Naive thymus-derived CD8-positive, alpha-beta T cell (primary cell): Measurements from ENCODE around the gene LRRC61. TPM values are rescaled to one million over a fixed set of nuclear protein-coding genes. Genes with fewer than 3 reads are reported as not detected.

ENCODE experiments used
- ATAC-seq, 2 donors: fragments of 150-1000 bp; cut with Tn5 transposase in 1 of 2; sonication (Bioruptor Pico), chemical (Tn5 transposase) in 1 of 2; 1 replicate in 1 of 2; 2 replicates in 1 of 2; pipeline ENCODE4 v1.10.0; 2021; ENCODE audit warnings: mild to moderate bottlenecking in 2 of 2, moderate library complexity in 2 of 2
- POLR2A ChIA-PET: fragments of 350-600 bp; sonication (Branson Sonifier 250); formaldehyde crosslinking; loops from one replicate; lab custom pipeline; 2021; ENCODE audit warnings: antibody characterized with exemption; lab: Charles Lee
- DNase-seq, 10 donors: peaks; one replicate each; pipeline versions ENCODE4 v3.0.0 to v3.0.0-alpha.2; 2020 to 2022
- H3K27ac Mint-ChIP-seq, 10 donors: one replicate each; pipeline ENCODE4 v1.8.0; 2020 to 2022; ENCODE audit warnings: mild to moderate bottlenecking in 10 of 10, mixed read lengths in 10 of 10, moderate library complexity in 4 of 10, inconsistent platforms in 1 of 10
- H3K27me3 Mint-ChIP-seq, 5 donors: one replicate each; pipeline ENCODE4 v1.8.0; 2021 to 2022; ENCODE audit warnings: mixed read lengths in 5 of 5
- H3K36me3 Mint-ChIP-seq, 3 donors: one replicate each; pipeline ENCODE4 v1.8.0; 2020 to 2022; ENCODE audit warnings: mixed read lengths in 3 of 3, mild to moderate bottlenecking in 2 of 3, inconsistent platforms in 1 of 3
- H3K4me1 Mint-ChIP-seq, 4 donors: one replicate each; pipeline ENCODE4 v1.8.0; 2021 to 2022; ENCODE audit warnings: mixed read lengths in 4 of 4
- H3K4me3 Mint-ChIP-seq, 10 donors: one replicate each; pipeline ENCODE4 v1.8.0; 2020 to 2022; ENCODE audit warnings: mild to moderate bottlenecking in 10 of 10, mixed read lengths in 10 of 10, moderate library complexity in 6 of 10, inconsistent platforms in 1 of 10
- H3K9me3 Mint-ChIP-seq, 9 donors: one replicate each; pipeline ENCODE4 v1.8.0; 2020 to 2022; ENCODE audit warnings: mixed read lengths in 9 of 9, mild to moderate bottlenecking in 3 of 9, inconsistent platforms in 1 of 9, moderate library complexity in 1 of 9
- polyA plus RNA-seq, 3 donors: library from polyadenylated mRNA; unstranded; fragments of 300-500 nt; fragmentation: Illumina TruSeq; gene quantifications; one replicate each; pipeline ENCODE4 v1.2.3, GENCODE V29; 2021
- total RNA-seq, 8 experiments: library from RNA in 2 of 8; stranded (reverse) in 2 of 8; gene quantifications; one replicate each; pipeline ENCODE4 v1.2.3 and lab custom pipeline; 2021 to 2026

The LRRC61 gene
- total and polyA plus RNA-seq, 5 experiments from 2014 or later, result 13.8 to 34.3 (median 17.8) TPM

DNA sequence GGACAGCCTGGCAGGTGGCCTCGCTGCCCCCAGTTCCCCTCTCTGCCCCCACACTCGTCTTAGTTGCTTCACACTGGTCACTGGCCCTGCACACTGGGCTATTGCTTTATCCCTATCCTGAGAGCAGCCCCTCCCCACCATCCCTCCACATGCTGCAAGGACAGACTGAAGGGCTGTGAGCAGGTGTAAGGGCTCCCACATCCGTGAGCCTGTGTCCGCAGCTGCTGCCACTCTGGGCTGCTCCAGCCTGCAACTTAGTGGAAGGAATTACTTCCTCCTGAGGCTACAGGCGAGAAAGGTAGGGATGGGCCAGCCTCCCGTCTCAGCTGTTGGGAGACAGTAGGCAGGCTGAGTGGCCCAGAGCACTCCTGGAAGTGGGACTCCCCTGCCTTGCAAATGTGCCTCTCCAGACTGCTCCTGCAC lies 14.5 kb downstream of the LRRC61 start:
- ATAC-seq, result no peak
- DNase-seq, result no peak
- POLR2A ChIA-PET, result interaction anchor here (1.1 kb wide), 1 partner anchor 15 kb away, joined by 3 read pairs; the partner anchor contains the start of genes ACTR3C and LRRC61
- H3K4me3 Mint-ChIP-seq, result peak overlapping the region in 1 of 10 donors; percentile 18
- H3K27ac Mint-ChIP-seq, result no peak overlapping the region
- H3K4me1 Mint-ChIP-seq, result peaks cover 7 to 33% (median 16%) of the 10 kb centered on the region in 4 donors
- H3K27me3 Mint-ChIP-seq, result peaks cover 4 to 31% (median 12%) of the 10 kb centered on the region in 5 donors
- peaks cover 0 to 27% (median 10%) of the 10 kb centered on the region in 3 donors for H3K36me3 Mint-ChIP-seq
- no peaks in the 10 kb centered on the region for H3K9me3 Mint-ChIP-seq

DNA sequence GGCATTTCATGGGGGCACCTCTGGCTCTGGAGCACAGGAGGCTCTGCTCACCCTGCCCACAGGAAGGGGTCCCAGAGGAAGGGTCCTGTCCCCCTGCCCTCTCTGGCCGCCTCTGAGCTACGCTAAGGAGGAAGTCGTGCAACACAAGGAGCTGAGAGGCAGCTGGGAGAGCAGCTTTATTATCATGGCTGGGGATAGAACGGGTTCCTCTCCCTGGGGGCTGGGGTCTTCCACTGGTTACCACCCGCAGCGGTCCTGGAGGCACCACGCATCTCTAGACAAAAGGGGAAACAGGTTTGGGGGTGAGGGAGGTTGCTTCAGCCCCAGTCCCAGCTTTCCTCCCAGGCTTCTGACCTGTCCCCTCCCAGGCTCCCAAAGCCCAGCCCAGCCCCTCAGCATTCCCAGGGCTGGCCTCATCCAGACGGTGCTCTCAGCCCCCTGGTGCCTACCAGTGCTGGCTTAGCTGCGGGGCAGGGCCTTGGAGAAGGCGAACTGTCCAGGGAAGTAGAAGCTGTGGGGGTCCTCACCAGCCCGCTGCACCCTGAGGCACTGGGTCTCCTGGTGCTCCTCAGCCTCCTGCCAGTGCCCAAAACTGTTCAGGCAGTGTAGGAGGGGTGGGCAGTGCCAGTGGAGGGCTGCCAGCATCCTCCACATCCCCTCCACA lies 15.1 kb downstream of the LRRC61 start:
- H3K4me3 Mint-ChIP-seq, result no peak overlapping the region
- H3K27ac Mint-ChIP-seq, result peak overlapping the region in 1 of 10 donors; percentile 34
- H3K4me1 Mint-ChIP-seq, result peaks cover 7 to 33% (median 15%) of the 10 kb centered on the region in 4 donors
- H3K27me3 Mint-ChIP-seq, result peaks cover 4 to 37% (median 19%) of the 10 kb centered on the region in 5 donors
- peaks cover 0 to 3% (median 0%) of the 10 kb centered on the region in 9 donors for H3K9me3 Mint-ChIP-seq
- POLR2A ChIA-PET, result interaction anchor here (1.1 kb wide), 1 partner anchor 15 kb away, joined by 3 read pairs; the partner anchor contains the start of genes ACTR3C and LRRC61
- peaks cover 4 to 27% (median 14%) of the 10 kb centered on the region in 3 donors for H3K36me3 Mint-ChIP-seq
- no peak for ATAC-seq
- no peak for DNase-seq

DNA sequence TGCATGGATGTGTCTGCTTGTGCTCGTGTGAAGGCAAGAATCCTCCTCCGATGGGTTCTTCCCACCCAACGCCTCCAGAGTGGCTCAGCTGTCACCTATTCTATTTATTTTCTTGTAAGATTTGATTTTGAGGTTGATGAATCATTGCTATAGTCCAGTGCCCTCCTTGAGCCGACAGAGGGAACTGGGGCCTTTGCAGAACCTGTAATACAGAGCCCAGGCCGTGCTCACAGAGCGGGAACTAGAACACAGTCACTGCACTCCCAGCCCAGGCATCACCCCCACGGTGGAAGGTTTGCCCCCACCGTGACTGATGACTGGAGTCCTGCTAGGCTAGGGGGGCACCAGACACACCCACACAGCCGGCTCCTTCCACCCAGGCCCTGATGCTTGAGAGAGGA lies 16.3 kb downstream of the LRRC61 start:
- DNase-seq (peak in 1 of 10 donors; percentile 45), ATAC-seq (no peak)
- Mint-ChIP-seq H3K27me3 (peaks cover 4 to 41% (median 25%) of the 10 kb centered on the region in 5 donors), H3K27ac (no peak overlapping the region), H3K9me3 (peaks cover 0 to 11% (median 4%) of the 10 kb centered on the region in 9 donors), H3K4me1 (peaks cover 7 to 33% (median 15%) of the 10 kb centered on the region in 4 donors), H3K4me3 (peak overlapping the region in 2 of 10 donors; percentile 19 to 41), H3K36me3 (peaks cover 12 to 27% (median 19%) of the 10 kb centered on the region in 3 donors)
- POLR2A ChIA-PET, result no interaction called here

DNA sequence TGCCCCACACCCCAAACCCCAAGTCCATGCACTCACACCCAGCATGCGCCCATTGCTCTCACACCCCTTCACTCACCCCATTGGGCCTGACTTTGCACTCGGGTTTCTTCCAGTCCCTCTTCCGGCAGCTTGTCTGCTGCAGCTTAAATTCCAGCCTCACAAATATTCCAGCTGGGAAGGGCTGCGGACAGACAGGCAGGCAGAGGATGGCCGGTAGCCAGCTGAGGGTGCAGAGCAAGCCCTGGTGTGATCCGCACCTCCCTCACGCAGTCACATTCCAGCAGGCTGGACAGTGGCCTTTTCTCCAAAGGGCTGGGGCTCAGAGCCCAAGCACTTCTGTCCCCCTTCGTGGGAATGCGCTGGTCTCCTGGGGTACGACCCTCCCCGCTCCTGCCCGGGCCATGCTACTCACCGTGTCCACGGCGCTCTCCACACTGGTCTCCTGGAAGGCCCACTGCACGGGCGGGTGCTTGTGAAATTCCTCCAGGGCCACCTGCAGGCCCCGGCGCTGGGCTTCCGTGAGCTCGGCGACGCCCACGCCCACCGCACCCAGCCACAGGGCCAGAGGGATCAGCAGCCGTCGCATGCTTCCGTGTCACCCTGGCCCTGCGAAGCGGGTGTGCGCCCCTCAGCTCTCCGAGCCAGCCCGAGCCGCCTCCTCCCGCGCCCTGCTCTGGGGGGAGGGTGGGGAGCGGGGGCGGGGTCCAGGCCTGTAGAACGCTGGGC lies 17.0 kb downstream of the LRRC61 start:
- ATAC-seq (peak; percentile 71 to 88), DNase-seq (peak in 3 of 10 donors; percentile 23 to 48 (median 26))
- peaks cover 7 to 33% (median 14%) of the 10 kb centered on the region in 4 donors for H3K4me1 Mint-ChIP-seq
- H3K36me3 Mint-ChIP-seq, result peaks cover 12 to 27% (median 19%) of the 10 kb centered on the region in 3 donors
- peak overlapping the region in 4 of 10 donors; percentile 46 to 63 (median 50) for H3K4me3 Mint-ChIP-seq
- H3K27me3 Mint-ChIP-seq, result peaks cover 4 to 41% (median 25%) of the 10 kb centered on the region in 5 donors
- H3K9me3 Mint-ChIP-seq, result peaks cover 0 to 14% (median 4%) of the 10 kb centered on the region in 9 donors
- H3K27ac Mint-ChIP-seq, result peak overlapping the region in 1 of 10 donors; percentile 5
- POLR2A ChIA-PET, result interaction anchor here (1.3 kb wide), 1 partner anchor 18 kb away, joined by 3 read pairs; no protein-coding TSS in a partner anchor

DNA sequence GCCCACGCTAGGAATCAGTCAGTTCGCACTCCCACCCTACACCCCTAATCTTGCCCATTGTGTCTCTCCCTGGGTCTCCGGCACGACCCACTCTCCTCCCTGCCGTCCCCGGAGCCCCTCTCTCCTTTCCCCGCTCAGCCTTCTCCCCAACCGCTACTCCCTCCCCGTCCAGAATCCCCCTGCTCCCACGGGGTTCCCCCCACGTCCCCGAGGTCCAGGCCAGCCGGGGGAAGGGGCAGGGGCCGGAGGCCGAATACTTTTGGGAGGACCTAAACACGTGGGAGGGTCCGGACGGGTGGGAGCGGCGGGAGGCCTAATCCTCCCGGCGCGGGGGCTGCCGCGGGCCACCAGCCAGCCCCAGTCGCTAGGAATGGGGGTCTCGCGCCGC lies 17.7 kb downstream of the LRRC61 start:
- ATAC-seq (peak; percentile 12 to 22), DNase-seq (peak in 1 of 10 donors; percentile 38)
- peaks cover 4 to 41% (median 25%) of the 10 kb centered on the region in 5 donors for H3K27me3 Mint-ChIP-seq
- H3K4me1 Mint-ChIP-seq, result peaks cover 7 to 33% (median 13%) of the 10 kb centered on the region in 4 donors
- H3K9me3 Mint-ChIP-seq, result peaks cover 0 to 14% (median 4%) of the 10 kb centered on the region in 9 donors
- no peak overlapping the region for H3K27ac Mint-ChIP-seq
- POLR2A ChIA-PET, result interaction anchor here (1.3 kb wide), 1 partner anchor 19 kb away, joined by 3 read pairs; no protein-coding TSS in a partner anchor
- H3K4me3 Mint-ChIP-seq, result peak overlapping the region in 5 of 10 donors; percentile 40 to 63 (median 58)
- H3K36me3 Mint-ChIP-seq, result peaks cover 12 to 26% (median 19%) of the 10 kb centered on the region in 3 donors

DNA sequence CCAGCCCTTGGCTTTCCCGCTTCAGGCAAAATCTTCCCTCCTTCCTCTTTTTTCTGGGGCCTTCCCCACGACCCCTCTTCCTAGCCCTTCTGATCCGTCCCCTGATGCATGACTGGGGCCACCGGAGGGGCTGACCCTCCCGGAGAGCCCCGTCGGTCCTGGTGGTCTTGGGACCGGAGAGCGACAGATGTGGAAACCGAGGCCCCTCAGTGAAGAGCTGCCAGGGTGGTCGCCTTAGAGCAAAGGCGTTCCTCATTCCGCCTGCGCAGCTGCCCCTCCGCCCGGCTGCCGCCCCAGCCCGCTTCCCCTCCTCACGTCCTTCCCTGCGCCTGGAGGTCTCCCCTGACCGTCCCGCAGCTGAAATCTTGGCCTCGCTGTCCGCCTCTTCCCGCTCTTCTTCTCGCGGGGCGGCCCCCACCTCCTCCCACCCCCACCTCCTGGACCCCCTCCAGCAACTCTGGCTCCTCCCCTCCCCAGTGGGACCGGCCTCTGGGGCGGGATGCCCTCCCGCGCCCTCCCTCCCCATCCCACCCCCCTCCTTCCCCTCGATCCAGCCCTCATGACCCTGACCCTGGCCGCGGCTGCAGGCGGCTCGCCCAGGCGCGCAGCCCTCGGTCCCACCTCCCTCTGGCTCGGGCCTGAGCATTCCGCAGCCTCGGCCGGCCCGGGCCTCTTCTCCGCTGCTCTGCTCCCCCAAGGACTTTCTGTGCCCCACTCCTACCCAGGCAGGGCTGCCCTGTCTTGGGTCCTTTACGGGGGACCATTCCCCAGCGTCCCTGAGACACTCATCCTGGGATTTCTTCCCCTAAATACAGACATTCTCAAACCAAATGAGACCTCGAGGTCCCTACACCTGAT lies 18.3 kb downstream of the LRRC61 start, which contains the start of gene RARRES2:
Gene RARRES2, minus strand, starts transcription at position 367 of the 858 bp plus-strand sequence. CDS start 1,020 bp downstream, outside the sequence.
- H3K36me3 Mint-ChIP-seq, result peaks cover 12 to 25% (median 19%) of the 10 kb centered on the region in 3 donors
- H3K27ac Mint-ChIP-seq, result peak within 1 kb of the TSS in 2 of 10 donors; percentile 24 to 65
- POLR2A ChIA-PET, result interaction anchor here (1.3 kb wide), 1 partner anchor 20 kb away, joined by 3 read pairs; no protein-coding TSS in a partner anchor
- peak within 1 kb of the TSS in 7 of 10 donors; percentile 38 to 63 (median 55) for H3K4me3 Mint-ChIP-seq
- peaks cover 7 to 33% (median 15%) of the 10 kb centered on the region in 4 donors for H3K4me1 Mint-ChIP-seq
- H3K27me3 Mint-ChIP-seq, result peaks cover 4 to 41% (median 25%) of the 10 kb centered on the region in 5 donors
- no peak for DNase-seq
- ATAC-seq, result no peak
- peaks cover 0 to 14% (median 4%) of the 10 kb centered on the region in 9 donors for H3K9me3 Mint-ChIP-seq

DNA sequence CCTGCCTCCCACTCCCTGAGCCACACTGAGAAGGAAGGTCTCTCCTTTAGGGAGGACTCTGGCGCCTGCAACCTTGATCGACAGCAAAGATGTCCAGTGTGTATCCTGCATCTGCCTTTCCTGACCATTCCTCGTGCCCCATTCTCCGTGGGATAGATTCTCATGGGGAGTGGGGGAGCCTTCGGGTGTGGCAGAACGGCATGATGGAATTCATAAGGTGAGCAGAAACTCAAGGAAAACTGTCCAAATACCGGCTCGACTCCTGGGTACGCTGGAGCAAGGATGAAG lies 18.9 kb downstream of the LRRC61 start:
- peaks cover 4 to 41% (median 25%) of the 10 kb centered on the region in 5 donors for H3K27me3 Mint-ChIP-seq
- peak overlapping the region in 2 of 10 donors; percentile 24 to 65 for H3K27ac Mint-ChIP-seq
- peaks cover 7 to 33% (median 15%) of the 10 kb centered on the region in 4 donors for H3K4me1 Mint-ChIP-seq
- H3K4me3 Mint-ChIP-seq, result peak overlapping the region in 4 of 10 donors; percentile 42 to 60 (median 48)
- H3K9me3 Mint-ChIP-seq, result peaks cover 0 to 14% (median 4%) of the 10 kb centered on the region in 9 donors
- POLR2A ChIA-PET, result no interaction called here
- no peak for DNase-seq
- no peak for ATAC-seq
- H3K36me3 Mint-ChIP-seq, result peaks cover 12 to 19% (median 19%) of the 10 kb centered on the region in 3 donors

DNA sequence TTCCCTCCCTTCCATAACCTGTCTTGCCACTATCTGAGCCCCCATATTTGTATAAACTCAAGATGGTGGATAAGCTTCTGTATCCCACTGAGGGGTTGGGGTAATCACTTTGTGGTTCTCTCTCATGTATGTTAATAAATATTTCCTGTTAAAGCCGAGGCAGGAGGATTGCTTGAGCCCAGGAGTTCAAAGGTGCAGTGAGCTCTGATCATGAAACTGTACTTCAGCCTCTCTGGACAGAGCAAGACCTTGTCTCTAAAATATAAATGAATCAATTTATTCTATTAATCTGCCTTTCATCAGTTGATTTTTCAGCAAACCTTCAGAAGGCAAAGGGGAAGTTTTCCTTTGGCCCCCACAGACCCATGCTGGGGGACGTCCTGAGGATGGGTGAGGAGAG lies 20.1 kb downstream of the LRRC61 start:
- ATAC-seq, result no peak
- peak overlapping the region in 1 of 10 donors; percentile 40 for H3K27ac Mint-ChIP-seq

DNA sequence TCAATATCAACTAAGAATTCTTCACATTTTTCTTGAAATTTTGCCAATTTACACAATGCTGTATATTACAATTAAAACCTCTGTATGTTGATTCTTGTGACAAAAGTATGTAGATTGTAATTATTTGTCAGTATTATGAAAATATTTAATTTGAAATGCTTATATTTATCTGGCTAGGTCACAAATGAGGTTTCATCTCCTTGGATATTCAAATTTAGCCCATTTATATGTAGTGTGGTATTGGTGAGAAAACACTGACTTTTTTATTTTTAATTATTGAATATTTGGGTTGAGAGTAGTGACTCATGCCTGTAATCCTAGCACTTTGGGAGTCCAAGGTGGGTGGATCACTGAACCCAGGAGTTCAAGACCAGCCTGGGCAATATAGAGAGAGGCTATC lies 21.1 kb downstream of the LRRC61 start:
- no peak overlapping the region for H3K27ac Mint-ChIP-seq
- H3K4me1 Mint-ChIP-seq, result peaks cover 5 to 21% (median 13%) of the 10 kb centered on the region in 4 donors
- POLR2A ChIA-PET, result no interaction called here
- peaks cover 4 to 41% (median 25%) of the 10 kb centered on the region in 5 donors for H3K27me3 Mint-ChIP-seq
- DNase-seq, result no peak
- no peak overlapping the region for H3K4me3 Mint-ChIP-seq
- peaks cover 0 to 14% (median 4%) of the 10 kb centered on the region in 9 donors for H3K9me3 Mint-ChIP-seq
- peaks cover 6 to 13% (median 12%) of the 10 kb centered on the region in 3 donors for H3K36me3 Mint-ChIP-seq
- no peak for ATAC-seq

More for the DNA sequence above, 20.1 kb downstream of the LRRC61 start:
- peaks cover 4 to 41% (median 25%) of the 10 kb centered on the region in 5 donors for H3K27me3 Mint-ChIP-seq
- peaks cover 11 to 13% (median 12%) of the 10 kb centered on the region in 3 donors for H3K36me3 Mint-ChIP-seq
- POLR2A ChIA-PET, result no interaction called here
- no peak overlapping the region for H3K4me3 Mint-ChIP-seq
- DNase-seq, result no peak
- peaks cover 0 to 14% (median 4%) of the 10 kb centered on the region in 9 donors for H3K9me3 Mint-ChIP-seq
- H3K4me1 Mint-ChIP-seq, result peaks cover 7 to 27% (median 14%) of the 10 kb centered on the region in 4 donors

DNA sequence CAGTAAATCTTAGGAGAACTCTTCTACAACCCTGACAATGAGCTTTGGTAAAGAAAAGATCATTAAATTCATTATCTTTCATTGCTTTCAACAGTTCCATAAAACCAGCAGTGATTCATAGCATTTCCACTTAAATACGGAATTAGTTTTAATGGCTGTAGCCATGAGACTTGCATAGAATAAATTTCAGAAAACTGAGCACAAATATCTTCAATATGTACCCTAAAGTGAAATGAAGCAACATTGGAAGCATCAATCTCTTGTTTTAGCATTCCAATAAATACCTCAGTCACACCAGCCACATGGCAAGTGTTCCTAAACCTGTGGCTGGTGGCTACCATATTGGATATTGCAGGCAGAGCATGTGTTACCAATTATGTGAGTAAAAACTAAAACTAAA lies 21.9 kb downstream of the LRRC61 start:
- Mint-ChIP-seq H3K4me1 (peaks cover 5 to 13% (median 10%) of the 10 kb centered on the region in 4 donors), H3K27ac (no peak overlapping the region), H3K27me3 (peaks cover 4 to 36% (median 22%) of the 10 kb centered on the region in 5 donors), H3K36me3 (peaks cover 3 to 13% (median 12%) of the 10 kb centered on the region in 3 donors), H3K4me3 (no peak overlapping the region), H3K9me3 (peaks cover 0 to 14% (median 4%) of the 10 kb centered on the region in 9 donors)
- no peak for ATAC-seq
- DNase-seq, result no peak
- POLR2A ChIA-PET, result no interaction called here

DNA sequence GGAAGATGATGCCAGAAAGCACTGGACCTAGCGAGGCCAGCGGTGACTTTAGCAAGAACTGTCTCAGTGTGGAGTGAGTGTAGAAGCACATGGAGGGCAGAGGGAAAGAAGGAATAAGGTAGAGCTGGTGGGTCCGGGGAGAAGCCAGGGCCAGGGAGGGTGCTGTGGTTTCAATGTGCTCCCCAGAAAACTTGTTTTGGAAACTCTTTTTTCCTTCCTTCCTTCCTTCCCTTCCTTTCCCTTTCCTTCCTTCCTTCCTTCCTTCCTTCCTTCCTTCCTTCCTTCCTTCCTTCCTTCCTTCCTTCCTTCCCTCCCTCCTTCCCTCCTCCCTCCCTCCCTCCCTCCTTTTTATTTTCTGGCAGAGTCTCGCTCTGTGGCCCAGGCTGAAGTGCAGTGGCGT lies 23.8 kb downstream of the LRRC61 start:
- peaks cover 0 to 14% (median 4%) of the 10 kb centered on the region in 9 donors for H3K9me3 Mint-ChIP-seq
- no peak overlapping the region for H3K27ac Mint-ChIP-seq
- DNase-seq (no peak), ATAC-seq (no peak)
- H3K36me3 Mint-ChIP-seq, result peaks cover 2 to 12% (median 12%) of the 10 kb centered on the region in 3 donors
- H3K27me3 Mint-ChIP-seq, result peaks cover 3 to 23% (median 17%) of the 10 kb centered on the region in 5 donors
- POLR2A ChIA-PET, result no interaction called here
- peaks cover 0 to 6% (median 3%) of the 10 kb centered on the region in 4 donors for H3K4me1 Mint-ChIP-seq
- no peak overlapping the region for H3K4me3 Mint-ChIP-seq
